Measurements from ENCODE around the gene UBE2R2. TPM values are rescaled to one million over a fixed set of nuclear protein-coding genes. Genes with fewer than 3 reads are reported as not detected.
"Not testable (repeated sequence)": the region's sequence is repeated elsewhere in the genome, so short reads cannot be mapped to it uniquely, and the experiment has no call there.

The UBE2R2 gene
- polyA plus RNA-seq, 1 experiment = 18.3 TPM

- CTCF ChIA-PET = interaction anchor here (1.1 to 3.4 kb wide), 4 partner anchors 8 to 79 kb away, joined by 3 to 16 read pairs (median 5); no protein-coding TSS in a partner anchor
- Histone ChIP-seq H3K36me3 (ENCODE audit: control insufficient read depth, insufficient read depth, low read length) (no peaks in the 10 kb centered on the region), H3K27me3 (ENCODE audit: control insufficient read depth, insufficient read depth, low read length) (no peaks in the 10 kb centered on the region), H3K4me3 (ENCODE audit: low read depth, low read length) (no peak overlapping the region)
- no peak for DNase-seq (ENCODE audit: low read depth)
- TF ChIP-seq CTCF (IDR thresholded peaks at IDR 0.05; ENCODE audit: insufficient read depth, low read depth, low read length) = no peak
- POLR2A ChIA-PET = no interaction called here
Measured at GRCh38 chr9:33858423-33858822, 41.5 kb downstream of the UBE2R2 start.

DNA sequence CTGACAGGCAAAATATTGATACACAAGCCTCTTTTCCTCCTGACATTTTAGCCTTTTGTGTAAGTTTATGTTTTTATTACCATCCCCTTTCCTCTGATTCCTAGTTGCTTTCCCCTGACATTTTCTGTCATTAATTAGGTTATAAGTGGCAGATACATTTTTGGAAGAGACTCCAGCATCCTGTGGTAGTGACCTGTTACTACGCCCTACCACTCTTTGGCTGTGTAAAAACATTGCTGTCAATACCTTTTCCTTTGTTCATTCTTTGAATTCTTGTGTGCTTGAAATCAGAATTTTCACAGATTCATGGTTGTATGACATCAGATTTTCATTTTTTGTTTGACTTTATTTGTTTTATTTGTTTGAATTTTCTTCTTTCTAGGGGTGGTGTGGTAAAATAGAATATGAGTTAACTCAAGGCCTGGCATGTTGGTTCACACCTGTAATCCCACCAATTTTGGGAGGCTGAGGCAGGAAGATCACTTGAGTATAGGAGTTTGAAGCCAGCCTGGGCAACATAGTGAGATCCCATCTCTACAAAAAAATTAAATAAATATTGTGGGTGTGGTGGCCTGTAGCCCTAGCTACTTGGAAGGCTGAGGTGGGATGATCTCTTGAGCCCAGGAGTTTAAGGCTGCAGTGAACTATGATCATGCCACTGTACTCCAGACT is 43.4 kb downstream of the UBE2R2 start:
- CTCF ChIA-PET = interaction anchor here (1.3 kb wide), 1 partner anchor 46 kb away, joined by 3 read pairs; no protein-coding TSS in a partner anchor
- H3K27me3 ChIP-seq (ENCODE audit: control insufficient read depth, insufficient read depth, low read length) = no peaks in the 10 kb centered on the region

DNA sequence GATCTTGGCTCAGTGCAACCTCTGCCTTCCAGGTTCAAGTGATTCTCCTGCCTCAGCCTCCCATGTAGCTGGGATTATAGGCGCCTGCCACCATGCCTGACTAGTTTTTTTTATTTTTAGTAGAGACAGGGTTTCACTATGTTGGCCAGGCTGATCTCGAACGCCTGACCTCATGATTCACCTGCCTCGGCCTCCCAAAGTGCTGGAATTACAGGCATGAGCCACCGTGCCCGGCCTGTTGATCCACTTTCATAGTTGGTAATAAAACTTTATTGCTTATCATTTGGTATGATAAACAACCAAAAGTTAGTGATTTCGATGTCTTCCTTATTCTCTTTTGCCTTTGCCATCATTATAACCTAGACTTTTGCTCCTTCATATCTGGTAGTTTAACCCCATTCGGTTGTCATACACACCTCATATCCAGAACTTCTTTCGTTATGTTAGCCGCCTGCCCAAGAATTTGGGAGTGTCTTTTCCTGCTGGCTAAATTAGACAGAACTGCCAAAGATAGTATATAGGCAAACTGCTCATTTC is 45.0 kb downstream of the UBE2R2 start:
- H3K36me3 ChIP-seq (ENCODE audit: control insufficient read depth, insufficient read depth, low read length) = no peaks in the 10 kb centered on the region
- no peak for DNase-seq (ENCODE audit: low read depth)
- no peak overlapping the region for H3K4me3 ChIP-seq (ENCODE audit: low read depth, low read length)
- ChIA-PET POLR2A (interaction anchor here (0.7 kb wide), 1 partner anchor 73 kb away, joined by 3 read pairs; no protein-coding TSS in a partner anchor), CTCF (interaction anchor here (0.6 kb wide), 1 partner anchor 43 kb away, joined by 3 read pairs; no protein-coding TSS in a partner anchor)
- no peaks in the 10 kb centered on the region for H3K27me3 ChIP-seq (ENCODE audit: control insufficient read depth, insufficient read depth, low read length)
- TF ChIP-seq CTCF (IDR thresholded peaks at IDR 0.05; ENCODE audit: insufficient read depth, low read depth, low read length) = no peak

More for the DNA sequence above, 43.4 kb downstream of the UBE2R2 start:
- POLR2A ChIA-PET = no interaction called here
- Histone ChIP-seq H3K4me3 (ENCODE audit: low read depth, low read length) (no peak overlapping the region), H3K36me3 (ENCODE audit: control insufficient read depth, insufficient read depth, low read length) (no peaks in the 10 kb centered on the region)
- DNase-seq (ENCODE audit: low read depth) = no peak
- TF ChIP-seq CTCF (IDR thresholded peaks at IDR 0.05; ENCODE audit: insufficient read depth, low read depth, low read length) = peak; percentile 24; the same call in 1 of the 2 replicates

DNA sequence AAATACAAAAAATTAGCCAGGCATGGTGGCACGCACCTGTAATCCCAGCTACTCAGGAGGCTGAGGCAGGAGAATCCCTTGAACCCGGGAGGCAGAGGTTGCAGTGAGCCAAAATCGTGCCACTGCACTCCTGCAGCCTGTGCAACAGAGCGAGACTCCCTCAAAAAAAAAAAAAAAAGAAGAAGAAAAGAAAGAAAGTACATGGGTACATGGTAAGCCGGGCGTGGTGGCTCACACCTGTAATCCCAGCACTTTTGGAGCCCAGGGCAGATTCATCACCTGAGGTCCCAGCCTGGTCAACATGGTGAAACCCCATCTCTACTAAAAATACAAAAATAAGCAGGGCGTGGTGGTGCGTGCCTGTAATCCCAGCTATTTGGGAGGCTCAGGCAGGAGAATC is 46.1 kb downstream of the UBE2R2 start:
- DNase-seq (ENCODE audit: low read depth); H3K4me3 ChIP-seq (ENCODE audit: low read depth, low read length); H3K36me3 ChIP-seq (ENCODE audit: control insufficient read depth, insufficient read depth, low read length); CTCF ChIA-PET; POLR2A ChIA-PET; H3K27me3 ChIP-seq (ENCODE audit: control insufficient read depth, insufficient read depth, low read length): not testable (repeated sequence)

- POLR2A ChIA-PET = no interaction called here
- CTCF ChIA-PET = interaction anchor here (0.6 to 2.2 kb wide), 7 partner anchors 9 to 54 kb away, joined by 3 to 5 read pairs (median 3); no protein-coding TSS in a partner anchor
Measured at GRCh38 chr9:33867747-33868439, 50.9 kb downstream of the UBE2R2 start.

More at GRCh38 chr9:33867747-33868439, 50.9 kb downstream of the UBE2R2 start:
- H3K36me3 ChIP-seq (ENCODE audit: control insufficient read depth, insufficient read depth, low read length) = no peaks in the 10 kb centered on the region
- no peak for TF ChIP-seq CTCF (IDR thresholded peaks at IDR 0.05; ENCODE audit: insufficient read depth, low read depth, low read length)
- no peaks in the 10 kb centered on the region for H3K27me3 ChIP-seq (ENCODE audit: control insufficient read depth, insufficient read depth, low read length)
- peak; percentile 36 for DNase-seq (ENCODE audit: low read depth)
- H3K4me3 ChIP-seq (ENCODE audit: low read depth, low read length) = no peak overlapping the region
